K562 (cell line): ENCODE data around the gene NYNRIN. TPM values are rescaled to one million over a fixed set of nuclear protein-coding genes. Genes with fewer than 3 reads are reported as not detected.

Source experiments
- ATAC-seq: fragments of 200-7000 bp; cut with Tn5 transposase; 3 replicates; pipeline ENCODE4 v1.9.1; 2020; ENCODE audit warnings: moderate library complexity
- BruUV-seq: library from RNA; stranded (reverse); fragments of 400-500 nt; replicated peaks from 2 replicates; lab custom pipeline; 2021; lab: Mats Ljungman, UMichigan
- CTCF ChIA-PET: fragments of 300-600 bp; formaldehyde crosslinking; extraction: SDS; loops from one replicate; lab custom pipeline; 2021; ENCODE audit warnings: low intra/inter-chr PET ratio; lab: Yijun Ruan, JAX
- POLR2A ChIA-PET: fragments of 300-600, 350-650 bp; sonication (Branson Sonifier 250); formaldehyde crosslinking; extraction: SDS; loops from one replicate; lab custom pipeline; 2021; ENCODE audit warnings: antibody characterized with exemption, inconsistent platforms; lab: Yijun Ruan, JAX
- DNase-seq, 4 experiments: peaks; one replicate each; pipeline versions ENCODE4 v3.0.0 to v3.0.0-alpha.2; 2011 to 2018; ENCODE audit warnings: low spot score in 3 of 4, mixed read lengths in 3 of 4; ENCODE audit errors: extremely low read depth in 1 of 4
- FAIRE-seq: peaks from 2 replicates; lab custom pipeline; 2011; peaks lifted over from hg19 to GRCh38; lab: Jason Lieb, UNC
- H2AFZ ChIP-seq: 2 replicates; pipeline ENCODE4 v1.6.0; 2011; ENCODE audit warnings: low read depth, low read length, control low read depth, inconsistent platforms
- H3K27ac ChIP-seq: fragments of 200-600 bp; 3 replicates; pipeline ENCODE4 v1.8.0; 2011; ENCODE audit warnings: low read depth, mild to moderate bottlenecking, control low read depth, inconsistent platforms, low read length, moderate library complexity, mixed read lengths; ENCODE audit errors: extremely low read depth
- H3K27me3 ChIP-seq, 2 experiments: fragments of 300-600 bp in 1 of 2; 2 replicates in 1 of 2; 3 replicates in 1 of 2; pipeline versions ENCODE4 v1.6.0 to v1.8.0; 2011; ENCODE audit warnings: inconsistent platforms in 2 of 2, low read length in 2 of 2, mild to moderate bottlenecking in 1 of 2, mixed read lengths in 1 of 2, moderate library complexity in 1 of 2; ENCODE audit not compliant: control insufficient read depth in 2 of 2, insufficient read depth in 2 of 2
- H3K36me3 ChIP-seq: fragments of 300-600 bp; 3 replicates; pipeline ENCODE4 v1.8.0; 2011; ENCODE audit warnings: mild to moderate bottlenecking, low read length, inconsistent platforms; ENCODE audit not compliant: control insufficient read depth, insufficient read depth
- H3K4me1 ChIP-seq, 2 experiments: fragments of 200-600 bp in 1 of 2; replicated peaks in 1 of 2; 2 replicates in 1 of 2; 3 replicates in 1 of 2; pipeline versions ENCODE4 v1.5.1 to v1.8.0; 2011; ENCODE audit warnings: inconsistent platforms in 2 of 2, low read length in 2 of 2, mild to moderate bottlenecking in 1 of 2, mixed read lengths in 1 of 2, moderate library complexity in 1 of 2; ENCODE audit not compliant: control insufficient read depth in 2 of 2, insufficient read depth in 2 of 2
- H3K4me2 ChIP-seq: 2 replicates; pipeline ENCODE4 v1.6.1; 2011; ENCODE audit warnings: low read length, control low read depth, inconsistent platforms, mixed read lengths; ENCODE audit not compliant: insufficient read depth
- H3K4me3 ChIP-seq: fragments of 200-600 bp; sonication (generic), shearing (Covaris generic); 2 replicates; pipeline ENCODE4 v1.5.1; 2016; ENCODE audit warnings: control low read depth, inconsistent platforms
- H3K79me2 ChIP-seq: fragments of 200-600 bp; 3 replicates; pipeline ENCODE4 v1.8.0; 2011; ENCODE audit warnings: low read length, inconsistent platforms; ENCODE audit not compliant: control insufficient read depth, insufficient read depth
- H3K9ac ChIP-seq, 2 experiments: 2 replicates each; pipeline versions ENCODE4 v1.6.0 to v1.6.1; 2011; ENCODE audit warnings: low read depth in 2 of 2, low read length in 2 of 2, control low read depth in 1 of 2, inconsistent platforms in 1 of 2, mild to moderate bottlenecking in 1 of 2, mixed read lengths in 1 of 2; ENCODE audit not compliant: insufficient read depth in 1 of 2
- H3K9me1 ChIP-seq: one replicate; pipeline ENCODE4 v1.6.0; 2011; ENCODE audit warnings: inconsistent platforms, mild to moderate bottlenecking, low read length, moderate library complexity; ENCODE audit not compliant: control insufficient read depth, insufficient read depth
- H3K9me3 ChIP-seq: replicated peaks from 2 replicates; pipeline ENCODE4 v1.5.1; 2011; ENCODE audit warnings: low read depth, low read length, inconsistent platforms; ENCODE audit not compliant: control insufficient read depth, insufficient read depth
- H4K20me1 ChIP-seq: replicated peaks from 2 replicates; pipeline ENCODE4 v1.6.1; 2011; ENCODE audit warnings: low read length, inconsistent platforms, mixed read lengths; ENCODE audit not compliant: control insufficient read depth, insufficient read depth
- ARNT ChIP-seq, 2 experiments: fragments of 450-650 bp; IDR thresholded peaks; 2 replicates each; pipeline ENCODE4 v1.6.1; 2016; ENCODE audit warnings: mild to moderate bottlenecking in 1 of 2
- HBP1 ChIP-seq: fragments of 450-650 bp; formaldehyde crosslinking; IDR thresholded peaks from 2 replicates; pipeline ENCODE4 v1.4.0; 2022; ENCODE audit warnings: missing genetic modification characterization
- LARP7 ChIP-seq: fragments of 450-650 bp; IDR thresholded peaks from 2 replicates; pipeline ENCODE4 v1.6.1; 2016
- ZKSCAN1 ChIP-seq: fragments of 150-350 bp; IDR thresholded peaks from 2 replicates; pipeline ENCODE4 v1.6.1; 2016; ENCODE audit warnings: low read depth, low read length
- ZNF121 ChIP-seq: sonication (generic); formaldehyde crosslinking; conservative IDR thresholded peaks from 2 replicates; pipeline ENCODE4 v1.8.0; 2022; ENCODE audit warnings: missing genetic modification reagents
- WGBS: fragments of 100-300 bp; shearing (Covaris generic); methylation state at CpG from one replicate; pipeline ENCODE4 v1.1.6; 2016; ENCODE audit warnings: low coverage, mixed read lengths; ENCODE audit not compliant: insufficient coverage; ENCODE audit errors: missing lambda C conversion rate; 5-methylcytosine and 5-hydroxymethylcytosine counted together
- in situ Hi-C: fragments of 300-500 bp; cut with MboI; formaldehyde crosslinking; loops from 4 replicates; pipeline ENCODE4 v1.15.0; 2018; ENCODE audit warnings: inconsistent platforms, mixed read lengths
- intact Hi-C: fragments of 100-400 bp; cut with micrococcal nuclease; formaldehyde crosslinking; loops from 2 replicates; pipeline ENCODE4 v1.14.2; 2022
- polyA plus RNA-seq, 8 experiments: library from polyadenylated mRNA; depleted of rRNA in 4 of 8; stranded (reverse) in 5 of 8; unstranded in 3 of 8; fragments of >200 nt; fragmentation: Nextera tagmentation in 2 of 8; fragmentation: Illumina TruSeq in 1 of 8; extraction: Ambion mirVana in 2 of 8; extraction: Trizol in 1 of 8; gene quantifications; 2 replicates each; pipeline versions ENCODE4 v1.2.1 to v1.2.3, GENCODE V29; 2011 to 2014; ENCODE audit warnings: inconsistent platforms in 1 of 8, missing spikeins in 1 of 8
- total RNA-seq, 7 experiments: library from RNA; depleted of rRNA in 6 of 7; stranded (reverse); fragments of >200 nt in 6 of 7; fragmentation: Illumina TruSeq in 2 of 7; extraction: Trizol in 2 of 7; gene quantifications; 2 replicates each; pipeline versions ENCODE4 v1.2.1 to v1.2.3, GENCODE V29; 2011 to 2021; ENCODE audit warnings: low replicate concordance in 1 of 7

NYNRIN gene
- total and polyA plus RNA-seq, 9 of the 15 experiments (the other 6 are each of a cell fraction or from before 2014, with no cell fraction given) = 0.04 to 1.2 (median 0.28) TPM

- DNase-seq = no peak
- TF ChIP-seq ZNF121 (CRISPR knock-in tag) (0 out of 2 replicates have a peak, but pooled peaks have one; percentile 34), HBP1 (CRISPR knock-in tag) (no peak), LARP7 (no peak), ZKSCAN1 (no peak), ARNT (IDR thresholded peaks at IDR 0.05) (no peak)
Observed at GRCh38 chr14:24378981-24379906, 19.6 kb upstream of the NYNRIN start.

More at GRCh38 chr14:24378981-24379906, 19.6 kb upstream of the NYNRIN start:
- Histone ChIP-seq H3K79me2 (no peaks in the 10 kb centered on the region), H3K9ac (no peak overlapping the region), H4K20me1 (no peaks in the 10 kb centered on the region), H3K4me3 (no peak overlapping the region), H3K9me1 (no peaks in the 10 kb centered on the region), H3K36me3 (no peaks in the 10 kb centered on the region), H3K27me3 (no peaks in the 10 kb centered on the region), H3K9me3 (no peaks in the 10 kb centered on the region), H3K4me1 (peaks cover 18 to 24% of the 10 kb centered on the region in 2 experiments), H3K4me2 (no peak overlapping the region), H3K27ac (no peak overlapping the region), H2AFZ (peak overlapping the region; percentile 8; the same call in 1 of the 2 replicates)
- no TSS peak for BruUV-seq
- intact Hi-C loops = no loop called here
- 48% methylated on average over 6 of the region's 7 CpGs for WGBS
- CTCF ChIA-PET = no interaction called here
- ATAC-seq = no peak
- in situ Hi-C loops = no loop called here
- FAIRE-seq = no peak
- POLR2A ChIA-PET = interaction anchor here (0.6 to 1.6 kb wide), 4 partner anchors 9 to 820 kb away, joined by 4 to 6 read pairs (median 4); no protein-coding TSS in a partner anchor
